ENCODE measurements around the gene ACTL7B.
"Not testable (repeated sequence)": the region's sequence is repeated elsewhere in the genome, so short reads cannot be mapped to it uniquely, and the experiment has no call there.

The ACTL7B gene

GRCh38 chr9:108855888-108856287 is at the start of gene ACTL7B:
ACTL7B (minus strand) TSS chr9:108855986; CDS start chr9:108855930, 56 bp downstream.
- DNase-seq, result no peak

- no peak for DNase-seq
Observed at GRCh38 chr9:108905494-108905893, 49.7 kb upstream of the ACTL7B start.

GRCh38 chr9:108904161-108904560 is 48.4 kb upstream of the ACTL7B start:
- no peak for DNase-seq

- no peak for DNase-seq
Observed at GRCh38 chr9:108903420-108904103, 47.8 kb upstream of the ACTL7B start.

- DNase-seq, result no peak
Observed at GRCh38 chr9:108900176-108900575, 44.4 kb upstream of the ACTL7B start.

- not testable (repeated sequence) for DNase-seq
Observed at GRCh38 chr9:108899023-108899695, 43.4 kb upstream of the ACTL7B start.

- DNase-seq, result no peak
Observed at GRCh38 chr9:108897324-108898096, 41.7 kb upstream of the ACTL7B start.

- DNase-seq, result no peak
Observed at GRCh38 chr9:108894225-108894997, 38.6 kb upstream of the ACTL7B start.

GRCh38 chr9:108889649-108890067 is 33.9 kb upstream of the ACTL7B start:
- DNase-seq, result no peak

- not testable (repeated sequence) for DNase-seq
Observed at GRCh38 chr9:108886594-108887271, 30.9 kb upstream of the ACTL7B start.

GRCh38 chr9:108885643-108886348 is 30.0 kb upstream of the ACTL7B start:
- DNase-seq, result no peak

GRCh38 chr9:108884701-108885100 is 28.9 kb upstream of the ACTL7B start:
- DNase-seq, result no peak

- DNase-seq, result no peak
Observed at GRCh38 chr9:108883085-108883484, 27.3 kb upstream of the ACTL7B start.

- no peak for DNase-seq
Observed at GRCh38 chr9:108882052-108882888, 26.5 kb upstream of the ACTL7B start.

GRCh38 chr9:108880738-108881316 is 25.0 kb upstream of the ACTL7B start:
- no peak for DNase-seq

- no peak for DNase-seq
Observed at GRCh38 chr9:108877524-108877923, 21.7 kb upstream of the ACTL7B start.

GRCh38 chr9:108876425-108876824 is 20.6 kb upstream of the ACTL7B start:
- DNase-seq, result no peak

GRCh38 chr9:108874058-108874788 is 18.4 kb upstream of the ACTL7B start:
- no peak for DNase-seq

- no peak for DNase-seq
Observed at GRCh38 chr9:108869092-108869725, 13.4 kb upstream of the ACTL7B start.
